Urothelium cell line (cell line): ENCODE measurements around the gene PPP6C.
A peak's percentile ranks its signal among the peaks of the same experiment; 100 is the strongest.
"Not testable (repeated sequence)": the region's sequence is repeated elsewhere in the genome, so short reads cannot be mapped to it uniquely, and the experiment has no call there.

Experiments used
- DNase-seq: peaks from one replicate; pipeline ENCODE4 v3.0.0; 2011; ENCODE audit warnings: low spot score, mixed read lengths
- FAIRE-seq: peaks from 2 replicates; lab custom pipeline; 2011; peaks lifted over from hg19 to GRCh38; lab: Jason Lieb, UNC

PPP6C gene

DNA sequence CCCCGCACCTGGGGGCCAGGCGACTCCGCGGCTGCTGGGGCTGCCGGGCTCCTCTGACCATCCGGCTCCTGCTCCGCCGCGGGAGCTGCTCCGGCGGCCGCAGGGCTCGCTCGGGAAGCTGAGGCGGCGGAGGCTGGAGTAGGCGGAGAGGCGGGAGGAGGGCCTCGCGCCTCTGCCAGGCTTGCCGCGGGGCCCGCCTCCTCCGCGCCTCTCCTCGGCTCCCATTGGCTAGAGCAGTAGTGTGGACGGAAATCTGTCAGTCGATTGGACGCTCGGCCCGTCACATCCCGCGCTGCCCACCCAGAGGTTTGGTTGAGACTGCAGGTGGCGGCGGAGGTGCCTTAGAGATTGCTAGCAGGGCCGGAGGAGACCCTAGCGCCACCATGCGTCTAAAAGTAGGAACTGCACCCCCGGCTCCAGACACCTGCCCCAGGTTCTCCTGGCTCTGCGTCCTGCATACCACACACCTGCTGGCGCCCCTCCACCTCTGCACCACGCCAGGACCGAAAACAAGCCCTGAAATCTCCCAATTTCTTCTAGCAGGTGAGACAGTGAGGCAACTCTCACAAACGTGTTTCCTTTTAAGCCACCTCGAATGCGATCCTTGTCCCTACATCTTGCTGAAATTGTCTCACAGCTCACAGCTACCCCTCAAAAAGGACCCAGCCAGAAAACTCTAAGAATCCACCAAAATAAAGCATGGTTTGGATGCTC is 46.1 kb downstream of the PPP6C start, which contains the start of gene SCAI:
SCAI (minus strand) TSS at position 152 of the 714 bp plus-strand sequence; CDS start at position 61, 91 bp downstream.
- DNase-seq (peak; percentile 97), FAIRE-seq (no peak)

DNA sequence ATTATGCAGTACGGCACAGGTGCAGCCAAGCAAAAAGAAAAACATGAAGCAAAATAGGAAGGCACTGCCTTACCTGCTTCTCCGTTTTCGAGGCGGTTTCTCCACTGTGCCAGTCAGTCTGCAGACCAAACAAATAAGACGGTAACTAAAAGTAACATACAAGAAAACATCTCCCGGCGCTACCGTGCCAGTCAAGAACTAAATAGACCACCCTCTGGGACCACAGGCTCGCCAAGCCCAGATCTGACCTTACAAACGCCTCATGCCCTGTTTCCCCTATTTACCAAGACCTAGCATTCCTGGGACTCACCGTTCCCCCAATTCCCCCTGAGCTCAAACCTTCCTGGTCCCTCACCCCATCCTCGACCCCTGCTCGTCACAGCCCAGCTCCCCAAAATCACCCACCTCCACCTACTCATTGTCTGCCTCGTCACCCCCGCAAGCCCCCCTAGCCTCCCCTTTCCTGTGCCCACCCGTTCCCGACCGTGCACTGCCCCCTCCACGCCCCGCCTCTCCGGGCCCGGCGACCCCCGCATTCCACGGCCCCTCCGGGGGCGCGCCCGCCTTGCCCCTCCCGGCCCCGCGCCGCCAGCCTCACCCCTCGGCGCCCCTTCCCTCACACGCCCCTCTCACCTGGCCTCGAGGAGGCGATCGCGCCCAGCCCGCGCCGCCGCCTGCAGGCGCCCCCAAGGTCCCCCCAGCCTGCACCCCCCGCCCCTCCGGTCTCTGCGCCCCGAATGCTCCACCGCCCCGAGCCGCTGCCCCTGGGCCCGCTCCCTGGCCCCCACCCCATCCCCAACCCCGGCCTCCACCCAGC is 46.8 kb downstream of the PPP6C start:
- FAIRE-seq (no peak), DNase-seq (no peak)

DNA sequence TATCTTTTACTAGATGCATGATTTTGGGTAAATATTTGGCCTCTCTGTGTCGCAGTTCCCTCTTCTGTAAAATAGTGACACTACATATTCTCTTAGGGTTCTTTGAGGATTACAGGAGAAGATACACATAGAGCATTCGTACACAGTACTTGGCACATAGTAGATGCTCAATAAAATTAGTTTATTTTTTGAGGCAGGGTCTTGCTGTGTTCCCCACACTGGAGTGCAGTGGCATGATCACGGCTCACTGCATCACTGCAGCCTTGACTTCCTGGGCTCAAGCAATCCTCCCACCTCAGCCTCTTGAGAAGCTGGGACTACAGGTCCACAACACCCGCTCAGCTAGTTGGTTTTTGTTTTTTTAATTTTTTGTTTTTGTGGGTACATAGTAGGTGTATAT is 47.9 kb downstream of the PPP6C start:
- DNase-seq (no peak), FAIRE-seq (no peak)

DNA sequence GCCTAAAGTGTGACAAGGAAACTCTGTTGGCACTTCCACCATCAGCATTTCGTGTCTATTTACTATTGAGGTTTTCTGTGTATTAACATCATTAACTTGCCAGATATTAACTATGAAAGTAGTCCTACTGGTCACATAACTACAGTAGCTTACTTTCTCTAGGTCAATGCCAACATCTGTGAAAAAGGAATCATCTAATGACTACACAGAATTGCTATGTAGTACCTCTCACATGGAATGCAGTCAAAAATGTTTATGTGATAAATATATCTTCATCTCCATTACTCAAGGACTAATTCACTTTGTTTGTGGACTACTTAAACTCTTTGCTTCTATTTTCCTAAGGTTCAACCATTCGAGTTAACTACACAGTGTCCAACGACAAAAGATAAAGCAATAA is 48.4 kb downstream of the PPP6C start:
- DNase-seq: no peak
- no peak for FAIRE-seq

DNA sequence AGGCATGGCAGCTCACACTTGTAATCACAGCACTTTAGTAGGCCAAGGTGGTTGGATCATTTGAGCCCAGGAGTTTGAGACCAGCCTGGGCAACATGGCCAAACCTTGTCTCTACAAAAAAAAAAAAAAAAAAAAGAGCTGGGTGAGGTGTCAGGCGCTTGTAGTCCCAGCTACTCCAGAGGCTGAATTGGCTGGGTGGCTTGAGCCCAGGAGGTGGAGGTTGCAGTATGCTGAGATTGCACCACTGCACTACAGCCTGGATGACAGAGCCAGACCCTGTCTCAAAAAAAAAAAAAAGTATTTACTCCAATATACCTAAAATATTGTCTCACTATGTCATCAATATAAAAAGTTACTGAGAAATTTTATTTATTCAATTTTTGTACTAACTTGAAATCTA is 49.0 kb downstream of the PPP6C start:
- FAIRE-seq: no peak
- no peak for DNase-seq

DNA sequence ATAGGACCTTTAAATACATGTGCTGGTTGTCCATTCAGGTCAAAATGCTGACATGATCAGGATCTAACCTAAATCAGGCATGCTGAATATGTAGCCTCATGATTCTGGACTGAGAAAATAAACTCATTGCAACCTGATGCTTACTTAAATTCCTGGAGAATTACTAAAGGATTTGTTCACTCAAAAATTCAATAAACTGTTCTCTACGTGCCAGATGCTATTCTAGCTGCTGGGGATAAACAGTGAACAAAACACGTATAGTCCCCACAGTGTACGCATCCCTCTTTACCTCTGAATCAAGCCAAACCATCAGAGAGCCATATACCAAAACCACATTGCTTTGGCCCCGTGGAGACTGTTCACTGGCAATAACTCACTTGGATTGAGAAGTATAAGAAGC is 52.4 kb downstream of the PPP6C start:
- FAIRE-seq (no peak), DNase-seq (no peak)

DNA sequence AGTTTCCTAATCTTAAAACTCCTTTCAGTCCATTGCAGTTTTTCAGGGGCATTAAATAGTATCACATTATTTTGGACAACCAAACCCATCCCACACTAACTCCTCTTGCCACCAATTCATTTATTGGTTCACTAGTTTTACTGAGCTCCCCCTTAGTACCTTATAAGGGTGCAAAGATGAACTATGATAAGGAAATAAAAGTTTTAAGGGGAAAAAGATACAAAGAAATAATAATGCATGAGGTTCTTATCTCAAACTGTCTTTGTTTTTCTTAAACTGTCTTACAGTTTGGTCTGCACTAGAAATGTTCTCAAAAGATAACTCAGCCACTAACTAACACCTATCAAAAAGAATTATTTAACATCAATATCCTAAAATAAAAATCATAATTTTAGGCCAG is 54.6 kb downstream of the PPP6C start:
- no peak for DNase-seq
- no peak for FAIRE-seq

DNA sequence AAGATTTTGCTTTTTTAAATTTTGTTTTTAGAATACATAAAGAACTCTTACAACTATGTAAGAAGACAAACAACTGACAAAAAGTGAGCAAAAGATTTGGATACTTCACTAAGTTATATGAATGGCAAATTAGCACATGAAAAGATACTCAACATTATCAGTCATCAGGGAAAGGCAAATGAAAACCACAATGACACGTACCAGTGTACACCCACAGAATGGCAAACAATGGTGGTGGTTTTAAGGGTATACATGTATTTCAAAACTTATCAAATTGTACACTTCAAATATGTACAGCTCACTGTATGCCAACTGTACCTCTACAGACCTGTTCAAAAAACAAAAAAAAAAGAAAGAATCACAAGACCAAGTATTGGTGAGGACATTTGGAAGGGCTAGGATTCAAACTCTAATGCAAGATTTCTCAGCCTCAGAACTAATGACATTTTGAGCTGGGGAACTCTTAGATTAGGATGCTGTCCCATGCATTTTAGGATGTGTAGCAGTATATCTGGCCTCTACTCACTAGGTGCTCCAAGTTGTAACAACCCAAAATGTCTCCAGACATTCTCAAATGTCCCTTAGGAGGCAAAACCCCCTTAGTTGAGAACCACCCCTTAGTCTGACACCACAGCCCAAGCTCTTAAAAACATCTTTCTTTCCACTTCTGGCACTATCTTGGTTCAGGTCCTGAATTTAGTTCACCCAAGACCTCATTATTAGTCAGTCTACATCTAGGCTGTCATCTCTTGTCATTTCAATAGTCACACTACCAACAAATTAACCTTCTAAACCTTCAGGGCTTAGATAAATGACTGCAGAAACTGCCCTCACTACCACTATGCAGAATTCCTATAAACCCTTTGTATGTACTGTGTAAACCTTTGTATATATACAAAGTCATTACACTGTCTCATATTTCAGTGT is 55.9 kb downstream of the PPP6C start:
- DNase-seq (no peak), FAIRE-seq (no peak)

DNA sequence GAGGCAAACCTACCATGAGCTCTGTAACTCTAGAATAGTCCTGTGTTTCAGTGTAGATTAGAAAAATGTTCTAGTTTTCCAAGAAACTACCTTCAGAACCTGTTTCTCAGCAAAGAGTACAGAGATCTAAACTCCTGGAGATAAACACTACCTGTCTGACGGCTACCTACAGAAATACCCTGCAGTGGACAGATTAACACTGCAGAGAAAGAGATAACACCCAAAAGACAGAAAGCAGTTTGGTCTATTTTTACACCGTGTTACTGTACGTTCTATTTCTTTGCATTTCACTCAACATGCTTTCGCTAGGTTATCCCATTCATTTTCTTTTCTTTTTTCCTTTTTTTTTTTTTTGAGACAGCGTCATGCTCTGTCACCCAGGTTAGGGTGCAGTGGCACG is 57.8 kb downstream of the PPP6C start:
- DNase-seq: no peak
- FAIRE-seq: no peak

DNA sequence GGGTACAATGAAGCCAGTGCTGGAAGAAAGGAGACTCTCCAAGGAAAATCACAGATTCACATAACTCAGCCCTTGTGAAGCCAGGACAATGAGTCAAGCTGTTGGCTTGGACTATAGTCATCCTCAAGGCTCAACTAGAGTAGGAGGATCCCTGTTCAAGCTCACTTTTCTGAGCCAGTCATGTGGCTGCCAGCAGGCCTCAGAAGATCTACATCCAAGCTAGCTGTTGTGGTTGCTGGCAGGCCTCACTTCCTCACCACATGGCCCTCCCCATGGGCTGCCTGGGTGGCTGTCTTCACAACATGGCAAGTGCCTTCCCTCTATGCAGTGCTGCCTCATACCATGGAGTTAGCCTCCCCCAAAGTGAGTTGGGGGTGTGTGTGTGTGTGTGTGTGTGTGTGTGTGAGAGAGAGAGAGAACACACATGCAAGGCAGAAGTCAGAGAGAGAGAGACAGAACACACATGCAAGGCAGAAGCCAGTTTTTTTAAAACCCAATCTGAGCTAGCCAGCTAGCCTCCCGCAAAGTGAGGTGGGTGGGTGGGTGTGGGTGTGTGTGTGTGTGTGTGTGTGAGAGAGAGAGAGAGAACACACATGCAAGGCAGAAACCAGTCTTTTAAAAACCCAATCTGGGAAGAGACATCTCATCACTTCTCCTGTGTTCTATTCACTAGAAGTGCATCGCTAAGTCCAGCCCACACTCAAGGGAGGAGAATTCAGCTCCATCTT is 63.4 kb downstream of the PPP6C start:
- DNase-seq (peak; percentile 69), FAIRE-seq (no peak)

DNA sequence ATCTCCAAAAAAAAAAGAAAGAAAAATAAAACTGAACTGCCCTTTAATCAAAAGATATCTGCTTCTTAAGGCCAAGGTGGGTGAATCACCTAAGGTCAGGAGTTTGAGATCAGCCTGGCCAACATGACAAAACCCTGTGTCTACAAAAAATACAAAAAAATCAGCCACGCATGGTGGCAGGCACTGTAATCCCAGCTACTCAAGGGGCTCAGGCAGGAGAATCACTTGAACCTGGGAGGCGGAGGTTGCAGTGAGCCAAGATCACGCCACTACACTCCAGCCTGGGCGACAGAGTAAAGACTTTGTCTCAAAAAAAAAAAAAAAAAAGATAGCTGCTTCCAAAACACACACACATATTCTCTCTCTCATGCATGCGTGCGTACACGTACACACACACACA is 64.1 kb downstream of the PPP6C start:
- DNase-seq (no peak), FAIRE-seq (no peak)

DNA sequence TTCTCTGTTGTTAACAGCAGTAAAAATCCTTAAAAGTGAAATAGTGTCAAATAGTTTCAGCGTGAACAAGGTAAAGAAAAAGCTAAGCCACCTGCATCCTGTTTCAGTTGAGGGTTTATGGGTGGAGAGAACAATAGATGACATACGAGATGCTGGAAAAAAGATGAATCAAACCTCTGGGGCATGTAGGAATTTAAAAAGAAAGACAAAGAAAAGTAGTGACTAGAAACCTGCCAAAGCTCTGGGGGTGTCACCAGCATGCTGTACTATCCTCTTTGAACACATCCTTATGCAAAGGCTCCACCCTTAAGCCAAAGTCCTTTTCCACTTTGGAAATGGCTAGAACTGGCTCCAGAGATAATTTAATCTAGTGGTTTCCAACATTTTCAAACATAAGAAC is 68.5 kb downstream of the PPP6C start:
- DNase-seq: peak; percentile 42
- no peak for FAIRE-seq

DNA sequence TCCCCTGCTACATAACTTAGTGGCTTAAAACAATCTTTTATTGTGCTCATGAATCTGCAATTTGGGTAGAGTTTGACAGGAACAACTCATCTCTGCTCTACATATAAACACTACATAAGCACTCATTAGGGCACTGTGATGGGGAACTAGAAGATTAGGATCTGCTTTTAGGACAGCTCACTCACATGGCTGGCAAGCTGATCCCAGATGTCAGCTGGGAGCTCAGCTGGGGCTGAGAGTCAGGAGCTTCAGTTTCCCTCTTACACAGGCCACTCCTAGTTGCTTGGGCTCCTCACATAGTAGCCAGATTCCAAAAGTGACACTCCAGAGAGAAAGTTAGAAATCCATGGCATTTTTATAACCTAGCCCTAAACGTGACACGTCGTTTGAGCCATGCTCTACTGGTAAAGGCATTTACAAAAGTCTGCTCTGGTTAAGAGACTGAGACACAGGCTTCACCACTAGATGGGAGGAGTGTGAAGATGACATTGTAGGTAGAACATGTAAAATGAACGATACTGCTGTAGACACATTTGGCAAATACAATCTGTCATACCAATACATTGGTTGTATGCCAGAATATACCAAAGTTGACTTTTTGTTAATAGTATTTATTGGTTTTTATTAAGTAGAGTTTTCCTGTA is 69.8 kb downstream of the PPP6C start:
- no peak for FAIRE-seq
- DNase-seq: no peak

DNA sequence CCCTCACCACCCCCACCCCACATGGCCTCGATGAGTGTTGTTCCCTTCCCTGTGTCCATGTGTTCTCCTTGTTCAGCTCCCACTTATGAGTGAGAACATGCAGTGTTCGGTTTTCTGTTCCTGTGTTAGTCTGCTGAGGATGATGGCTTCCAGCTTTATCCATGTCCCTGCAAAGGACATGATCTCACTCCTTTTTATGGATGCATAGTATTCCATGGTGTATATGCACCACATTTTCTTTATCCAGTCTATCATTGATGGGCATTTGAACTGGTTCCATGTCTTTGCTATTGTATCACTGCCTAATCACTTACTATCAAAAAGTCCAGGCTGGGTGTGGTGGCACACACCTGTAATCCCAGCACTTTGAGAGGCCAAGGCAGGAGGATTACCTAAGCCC is 70.9 kb downstream of the PPP6C start:
- FAIRE-seq, DNase-seq: not testable (repeated sequence)

DNA sequence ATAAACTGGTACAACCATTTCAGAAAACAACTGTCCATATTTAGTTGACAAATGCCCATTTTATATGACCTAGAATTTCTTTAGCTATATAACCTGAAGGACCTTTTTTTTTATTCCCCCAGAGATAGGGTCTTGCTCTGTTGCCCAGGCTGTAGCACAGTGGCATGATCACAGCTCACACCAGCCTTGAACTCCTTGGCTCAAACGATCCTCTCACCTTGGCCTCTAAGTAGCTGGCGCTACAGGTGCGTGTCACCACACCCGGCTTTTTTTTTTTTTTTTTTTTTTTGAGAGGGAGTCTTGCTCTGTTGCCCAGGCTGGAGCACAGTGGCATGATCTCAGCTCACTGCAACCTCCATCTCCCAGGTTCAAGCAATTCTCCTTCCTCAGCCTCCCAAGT is 75.1 kb downstream of the PPP6C start:
- DNase-seq, FAIRE-seq: not testable (repeated sequence)

DNA sequence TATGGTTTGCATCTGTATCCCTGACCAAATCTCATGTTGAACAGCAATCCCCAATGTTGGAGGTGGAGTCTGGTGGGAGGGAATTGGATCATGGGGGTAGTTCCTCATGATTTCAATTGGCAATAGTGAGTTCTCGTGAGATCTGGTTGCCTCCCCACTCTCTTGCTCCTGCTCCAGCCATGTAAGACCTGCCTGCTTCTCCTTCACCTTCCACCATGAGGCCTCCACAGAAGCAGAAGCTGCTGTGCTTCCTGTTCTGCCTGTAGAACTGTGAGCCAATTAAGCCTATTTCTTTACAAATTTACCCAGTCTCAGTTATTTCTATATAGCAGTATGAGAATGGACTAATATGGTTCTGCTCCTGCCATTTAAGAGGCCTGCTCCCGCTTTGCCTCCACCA is 79.1 kb downstream of the PPP6C start:
- DNase-seq (no peak), FAIRE-seq (no peak)

DNA sequence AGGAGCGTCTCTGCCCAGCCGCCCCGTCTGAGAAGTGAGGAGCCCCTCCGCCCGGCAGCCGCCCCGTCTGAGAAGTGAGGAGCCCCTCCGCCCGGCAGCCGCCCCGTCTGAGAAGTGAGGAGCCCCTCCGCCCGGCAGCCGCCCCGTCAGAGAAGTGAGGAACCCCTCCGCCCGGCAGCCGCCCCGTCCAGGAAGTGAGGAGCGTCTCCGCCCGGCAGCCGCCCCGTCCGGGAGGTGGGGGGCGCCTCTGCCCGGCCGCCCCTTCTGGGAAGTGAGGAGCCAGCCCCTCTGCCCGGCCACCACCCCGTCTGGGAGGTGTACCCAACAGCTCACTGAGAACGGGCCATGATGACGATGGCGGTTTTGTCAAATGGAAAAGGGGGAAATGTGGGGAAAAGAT is 81.1 kb downstream of the PPP6C start:
- FAIRE-seq, DNase-seq: not testable (repeated sequence)

DNA sequence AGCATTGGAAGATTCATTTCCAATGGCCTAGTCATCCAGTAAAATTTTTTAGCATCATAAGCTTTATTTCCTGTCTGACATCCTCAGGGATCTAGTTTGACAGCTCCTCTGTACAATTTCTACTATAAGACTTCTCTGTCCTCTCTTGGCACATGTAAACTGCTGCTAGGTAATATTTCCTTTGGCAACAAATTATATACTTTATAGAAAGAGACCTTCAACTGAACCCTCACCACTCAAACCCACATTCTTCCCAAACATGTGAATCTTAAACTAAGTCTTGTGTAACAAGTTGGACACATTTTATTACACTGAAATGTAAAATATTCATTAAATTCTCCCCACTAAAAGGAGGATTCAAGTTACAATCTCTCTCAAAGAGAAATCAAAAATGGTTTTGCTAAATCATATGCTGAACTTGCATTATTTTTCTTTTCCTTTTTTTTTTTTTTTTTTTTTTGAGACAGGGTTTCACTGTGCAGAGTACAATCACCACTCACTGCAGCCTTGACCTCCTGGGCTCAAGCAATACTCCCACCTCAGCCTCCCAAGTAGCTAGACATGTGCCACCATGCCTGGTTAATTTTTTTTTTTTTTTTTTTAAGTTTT is 83.2 kb downstream of the PPP6C start:
- DNase-seq (no peak), FAIRE-seq (no peak)

DNA sequence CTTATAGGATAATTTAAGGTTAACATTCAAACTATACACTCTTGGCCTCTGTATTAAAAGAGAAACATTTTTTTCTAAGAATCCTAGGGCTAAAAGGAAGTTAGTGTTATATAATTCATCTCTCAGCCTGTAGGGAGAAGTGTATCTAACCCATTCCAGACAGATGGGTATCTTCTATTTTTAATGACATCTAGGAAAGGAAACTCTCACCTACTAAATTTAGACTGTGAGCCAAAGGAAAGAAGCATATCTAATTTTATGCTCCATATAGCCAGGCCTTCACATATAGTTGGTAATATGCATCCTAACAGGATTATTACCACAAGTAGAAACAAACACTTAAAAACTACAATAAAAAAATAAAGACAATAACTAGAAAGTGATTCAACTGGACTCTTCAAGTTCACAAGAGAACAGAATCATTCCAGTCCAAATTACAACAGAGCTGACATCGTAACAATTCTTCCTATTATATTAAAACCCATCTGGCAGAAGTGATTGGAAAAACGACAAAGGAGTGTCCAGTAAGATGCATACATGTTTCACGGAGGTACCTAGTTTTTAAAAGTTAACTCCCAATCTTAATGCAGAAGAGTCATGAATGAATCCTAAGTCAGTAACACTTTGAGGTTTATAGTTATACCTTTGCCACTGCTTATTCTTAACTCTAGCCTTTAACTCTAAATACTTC is 85.7 kb downstream of the PPP6C start:
- DNase-seq (no peak), FAIRE-seq (no peak)
